Measurements from ENCODE around the gene RGS6. TPM values are rescaled to one million over a fixed set of nuclear protein-coding genes. Genes with fewer than 3 reads are reported as not detected.

Gene RGS6
- total RNA-seq, 1 donor from 2014 or later = 7.6 TPM

DNA sequence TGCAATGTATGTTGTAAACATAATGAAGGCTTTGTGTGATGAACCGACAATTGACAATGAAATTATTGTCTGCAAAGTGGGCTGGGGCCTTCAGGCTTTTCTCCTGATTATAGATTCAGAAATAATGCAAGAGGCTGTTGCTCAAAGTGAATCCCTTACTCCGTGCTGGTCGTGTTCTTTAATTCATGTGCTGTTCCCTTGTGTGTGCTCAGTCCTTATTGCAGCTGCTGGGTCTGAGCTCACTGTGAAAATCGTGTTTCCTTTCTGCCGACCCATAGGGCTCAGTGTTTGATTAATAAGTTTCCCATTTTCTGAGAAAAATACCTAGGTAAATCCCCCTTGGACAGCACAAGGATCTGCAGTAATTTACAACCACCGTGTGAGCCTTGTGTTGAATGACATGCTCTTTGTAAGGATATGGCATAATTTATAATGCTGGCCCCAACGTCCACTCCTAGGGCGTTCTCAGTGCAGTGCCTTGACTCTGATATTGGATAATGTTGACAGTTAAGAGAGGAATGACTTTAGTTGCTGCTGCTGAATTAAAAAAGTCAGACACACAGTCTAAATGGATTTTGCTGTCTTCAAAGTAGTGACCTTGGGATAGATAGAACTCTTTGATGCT is 81.6 kb downstream of the RGS6 start:
- no peak for DNase-seq (ENCODE audit: low spot score)

- no peak for DNase-seq (ENCODE audit: low spot score)
Measured at GRCh38 chr14:72014486-72014885, 82.3 kb downstream of the RGS6 start.

DNA sequence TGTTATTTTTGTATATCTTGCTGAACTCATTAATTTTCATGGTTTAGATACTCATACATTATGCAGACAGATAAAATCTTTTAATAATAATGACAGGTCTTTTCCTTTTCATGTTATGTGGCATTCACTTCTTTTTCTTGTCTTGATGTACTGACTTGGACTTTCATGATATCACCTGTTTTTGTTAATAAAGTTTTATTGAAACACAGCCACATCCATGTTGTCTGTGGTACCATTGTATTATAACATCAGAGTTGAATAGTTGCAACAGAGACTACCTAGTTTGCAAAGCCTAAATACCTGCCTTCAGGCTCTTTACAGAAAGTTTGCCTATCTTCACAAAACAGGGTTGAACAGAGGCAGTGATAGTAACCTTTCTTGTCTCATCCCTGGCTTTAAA is 85.1 kb downstream of the RGS6 start:
- DNase-seq (ENCODE audit: low spot score) = no peak

DNA sequence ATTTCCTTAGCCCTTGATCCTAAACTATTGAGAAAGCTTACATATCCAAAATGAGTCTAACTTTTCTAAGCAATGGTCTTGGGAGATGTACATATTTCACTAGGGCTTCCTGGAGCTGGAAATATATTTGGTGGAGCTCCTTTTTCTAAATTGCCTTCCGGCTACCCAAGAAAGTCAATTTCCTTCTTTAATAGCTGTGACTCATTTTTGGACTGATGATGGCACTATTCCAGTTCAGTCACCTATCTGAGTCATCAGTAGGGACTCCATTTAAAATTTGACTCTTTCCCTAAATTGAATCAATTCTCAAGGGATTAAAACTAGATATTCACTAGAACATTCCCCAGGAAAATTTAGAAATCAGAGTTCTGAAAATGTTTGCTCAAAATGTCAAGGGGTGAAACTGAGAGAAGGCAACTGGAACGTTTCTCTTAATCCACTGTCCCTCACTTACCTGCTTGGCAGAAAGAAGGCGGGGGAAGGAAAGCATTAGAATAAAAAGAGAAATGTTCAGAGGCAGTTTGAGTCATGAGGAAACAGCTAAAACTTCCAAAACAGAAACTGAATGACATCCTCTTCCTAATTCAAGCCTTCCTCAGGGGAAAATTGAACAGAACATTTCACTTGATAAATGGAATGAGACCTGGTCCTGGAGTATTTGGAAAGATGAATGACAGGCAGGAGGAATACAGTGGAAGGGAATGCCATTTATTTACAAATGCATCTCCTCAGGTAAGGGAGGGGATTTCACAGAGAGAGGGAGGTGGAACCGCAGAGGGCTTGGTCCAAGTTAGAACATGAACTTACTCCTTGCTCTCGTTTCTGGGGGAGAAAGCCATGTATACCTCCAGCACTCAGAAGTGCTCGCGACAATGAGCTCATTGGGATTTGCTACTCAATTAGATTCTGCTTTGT is 91.2 kb downstream of the RGS6 start:
- no peak for DNase-seq (ENCODE audit: low spot score)

DNA sequence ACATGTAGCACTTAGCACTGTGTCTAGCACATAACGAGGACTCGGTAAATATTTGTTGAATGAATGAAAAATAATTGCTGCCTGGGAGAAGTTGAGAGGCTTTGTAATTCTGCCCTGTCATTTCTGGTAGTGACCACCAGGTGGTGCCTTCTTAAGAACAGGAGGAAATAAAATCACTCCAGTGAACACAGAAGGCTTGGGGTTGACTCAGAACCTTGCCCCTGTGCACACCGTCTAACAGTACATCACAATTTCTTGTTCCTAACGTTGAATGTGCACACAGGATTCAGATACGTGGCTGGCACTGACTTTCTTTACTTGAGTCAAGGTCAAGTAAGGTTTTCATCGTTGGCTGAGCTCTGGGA is 91.8 kb downstream of the RGS6 start:
- no peak for DNase-seq (ENCODE audit: low spot score)

GRCh38 chr14:72024504-72024903 is 92.3 kb downstream of the RGS6 start:
- DNase-seq (ENCODE audit: low spot score) = no peak

GRCh38 chr14:72026536-72026935 is 94.3 kb downstream of the RGS6 start:
- no peak for DNase-seq (ENCODE audit: low spot score)

GRCh38 chr14:72027061-72027460 is 94.8 kb downstream of the RGS6 start:
- no peak for DNase-seq (ENCODE audit: low spot score)

GRCh38 chr14:72033365-72033764 is 101.1 kb downstream of the RGS6 start:
- DNase-seq (ENCODE audit: low spot score) = no peak

DNA sequence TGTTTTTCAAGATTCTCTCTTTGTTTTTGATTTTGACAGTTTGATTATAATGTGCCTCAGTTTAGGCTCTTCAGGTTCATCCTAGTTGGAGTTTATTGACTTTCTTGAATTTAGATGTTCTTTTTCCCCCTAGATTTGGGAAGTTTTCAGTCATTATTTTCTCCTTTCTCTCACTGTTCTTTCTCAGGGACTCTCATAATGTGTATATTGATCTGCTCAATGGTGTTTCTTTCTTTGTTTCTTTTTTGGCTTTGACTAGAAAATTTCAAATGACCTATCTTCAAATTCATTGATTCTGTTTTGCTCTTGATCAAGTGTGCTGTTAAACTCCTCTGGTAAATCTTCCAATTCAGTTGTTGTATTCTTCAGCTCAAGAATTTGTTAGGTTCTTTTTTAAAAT is 108.3 kb downstream of the RGS6 start:
- no peak for DNase-seq (ENCODE audit: low spot score)

- no peak for DNase-seq (ENCODE audit: low spot score)
Measured at GRCh38 chr14:72045271-72045670, 113.0 kb downstream of the RGS6 start.

- DNase-seq (ENCODE audit: low spot score) = no peak
Measured at GRCh38 chr14:72045885-72046284, 113.7 kb downstream of the RGS6 start.

DNA sequence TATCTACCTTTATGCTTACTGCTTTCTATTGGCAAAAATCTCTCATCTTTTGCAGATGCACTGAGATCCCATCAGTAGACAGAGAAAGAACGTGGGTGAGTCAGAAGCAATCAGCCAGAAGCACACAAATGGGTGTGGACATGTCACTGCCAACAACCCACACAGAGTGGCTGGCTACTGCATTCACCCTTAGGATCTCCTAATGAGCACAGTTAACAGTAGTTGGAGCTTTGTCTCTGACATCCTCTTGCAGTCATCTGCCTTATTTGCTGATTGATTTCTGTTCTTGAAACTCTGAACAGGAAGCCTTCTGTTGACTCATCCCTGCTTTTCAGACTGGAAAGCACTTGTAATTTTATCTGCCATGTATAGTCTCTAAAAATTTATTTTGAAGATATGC is 117.2 kb downstream of the RGS6 start:
- DNase-seq (ENCODE audit: low spot score) = no peak

- DNase-seq (ENCODE audit: low spot score) = no peak
Measured at GRCh38 chr14:72052356-72052755, 120.1 kb downstream of the RGS6 start.

DNA sequence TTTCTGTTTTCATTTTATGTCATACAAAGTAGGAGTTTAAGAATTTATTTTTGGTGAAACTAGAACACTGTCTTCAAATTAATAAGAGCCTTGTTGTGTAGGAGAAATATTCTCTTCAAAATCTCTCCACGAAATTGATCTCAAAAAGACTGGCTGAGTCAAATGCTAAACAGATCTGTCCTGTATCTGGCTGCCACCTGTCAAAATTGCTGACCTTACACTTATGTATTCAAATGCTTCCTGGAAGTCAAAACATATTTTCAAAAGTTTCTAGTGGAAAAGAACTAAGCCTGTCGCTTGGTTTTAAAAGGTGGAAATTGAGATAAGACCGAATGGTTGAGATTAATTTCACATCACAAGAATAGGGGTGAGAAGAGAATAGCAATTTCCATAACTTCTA is 121.4 kb downstream of the RGS6 start:
- no peak for DNase-seq (ENCODE audit: low spot score)

GRCh38 chr14:72054911-72055310 is 122.7 kb downstream of the RGS6 start:
- DNase-seq (ENCODE audit: low spot score) = no peak

DNA sequence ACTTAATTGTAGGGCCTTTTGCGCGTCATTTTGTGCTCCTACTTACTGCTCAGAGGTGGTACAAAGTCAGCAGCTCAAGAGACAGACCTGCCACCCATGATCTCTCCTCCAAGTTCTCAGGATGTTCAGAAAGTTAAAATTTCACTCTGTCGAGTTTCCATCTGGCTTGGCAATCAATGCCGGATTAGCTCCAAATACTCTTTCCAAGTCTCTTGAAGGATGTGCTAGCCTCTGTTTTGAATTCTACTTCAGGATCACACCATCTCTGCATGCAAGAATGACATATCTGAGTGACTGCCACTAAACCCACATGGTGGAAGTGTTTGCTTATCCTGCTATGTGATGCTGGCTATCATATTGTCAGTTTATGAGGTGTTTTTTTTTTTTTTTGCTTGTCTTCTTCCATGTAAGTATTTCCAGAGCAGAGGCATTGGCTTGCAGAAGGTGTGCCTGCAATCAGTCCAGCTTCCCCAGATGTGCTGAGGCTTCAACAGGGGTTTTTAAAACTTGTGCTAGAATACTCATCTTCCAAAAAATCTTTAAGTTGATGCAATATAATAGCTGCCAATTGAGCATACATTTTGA is 125.6 kb downstream of the RGS6 start:
- DNase-seq (ENCODE audit: low spot score) = no peak

DNA sequence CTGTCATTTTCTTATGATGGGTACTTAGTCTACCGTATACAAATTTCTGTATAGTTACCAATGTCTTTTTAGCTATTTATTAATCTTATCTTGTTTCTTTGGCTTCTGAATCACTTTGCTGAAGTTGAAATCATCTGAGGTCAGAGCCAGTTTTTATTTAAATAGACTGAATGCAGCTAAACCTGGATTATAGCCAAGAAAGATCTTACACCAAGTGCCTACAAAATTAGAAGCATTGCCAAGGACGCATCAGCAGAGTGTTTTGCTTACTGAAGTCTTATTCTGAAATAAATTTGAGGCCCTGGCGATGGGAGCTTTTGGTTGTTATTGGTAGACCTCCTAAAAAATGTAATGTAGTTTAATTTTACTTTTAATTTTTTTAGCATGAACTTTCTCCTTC is 128.2 kb downstream of the RGS6 start:
- DNase-seq (ENCODE audit: low spot score) = no peak

GRCh38 chr14:72060917-72061316 is 128.7 kb downstream of the RGS6 start:
- no peak for DNase-seq (ENCODE audit: low spot score)

GRCh38 chr14:72061718-72062117 is 129.5 kb downstream of the RGS6 start:
- no peak for DNase-seq (ENCODE audit: low spot score)

- DNase-seq (ENCODE audit: low spot score) = no peak
Measured at GRCh38 chr14:72063761-72064282, 131.6 kb downstream of the RGS6 start.

DNA sequence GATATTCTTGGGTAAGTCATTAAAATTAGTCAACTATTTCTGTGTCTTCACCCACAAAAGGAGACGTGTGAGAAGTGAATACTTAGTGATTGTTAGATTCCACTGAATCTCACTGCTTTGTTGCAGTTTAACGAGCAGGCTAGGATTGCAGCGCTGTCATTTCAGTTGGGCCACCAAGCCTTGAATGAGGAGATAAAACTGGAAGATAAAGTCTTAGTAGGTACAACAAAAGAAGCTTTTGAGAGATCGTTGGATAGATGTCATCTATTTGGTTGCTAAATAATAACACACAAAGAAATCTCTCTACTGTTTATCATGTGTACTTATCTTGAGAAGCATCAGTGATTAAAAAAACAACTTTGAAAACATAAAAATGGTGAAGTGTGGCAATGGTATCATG is 132.3 kb downstream of the RGS6 start:
- DNase-seq (ENCODE audit: low spot score) = no peak
